ENCODE results near the gene CNN2. TPM values are rescaled to one million over a fixed set of nuclear protein-coding genes. Genes with fewer than 3 reads are reported as not detected.
A peak's percentile ranks its signal among the peaks of the same experiment; 100 is the strongest.

The CNN2 gene
- total RNA-seq, 1 experiment from 2014 or later: 97.9 TPM

DNA sequence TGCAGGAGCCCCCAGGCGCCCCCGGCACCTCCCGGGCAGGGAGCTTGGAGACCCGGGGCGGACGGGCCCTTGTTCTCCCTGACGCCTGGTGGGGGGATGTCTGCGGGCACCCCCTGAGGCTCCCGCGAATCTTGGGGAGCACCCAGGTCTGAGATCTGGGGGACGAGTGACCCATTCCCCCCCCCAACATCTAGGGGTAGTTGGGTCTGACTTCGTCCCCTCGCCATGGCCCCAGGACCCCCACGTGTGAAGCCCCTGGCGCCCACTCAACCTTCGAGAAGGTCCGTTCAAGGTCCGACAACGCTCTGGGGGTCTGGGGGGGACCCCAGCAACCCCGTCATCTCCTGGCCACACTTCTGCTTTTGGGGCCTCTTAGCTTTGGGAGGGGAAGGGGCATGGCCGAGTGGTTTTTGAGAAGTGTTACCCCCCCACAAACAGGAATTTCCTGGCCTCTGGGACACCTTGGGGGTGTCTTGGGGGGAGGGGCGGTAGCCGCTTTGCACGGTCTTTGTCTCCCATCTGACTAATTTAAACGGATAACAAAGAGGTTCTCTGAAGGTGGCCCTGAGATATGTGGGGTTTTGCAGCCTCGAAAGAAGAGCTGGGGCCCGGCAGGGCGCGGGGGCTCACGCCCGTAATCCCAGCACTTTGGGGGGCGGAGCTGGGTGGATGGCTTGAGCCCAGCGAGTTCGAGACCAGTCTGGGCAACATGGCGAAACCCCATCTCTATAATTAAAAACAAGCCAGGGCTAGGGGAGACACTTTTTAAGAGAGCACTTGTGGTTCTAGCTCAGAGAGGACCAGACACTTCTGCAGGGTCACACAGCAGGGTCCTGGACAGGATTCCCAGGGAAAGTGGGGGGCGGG lies 608 bp downstream of the CNN2 start:
- intact Hi-C loops (cut with micrococcal nuclease): loop anchor here (5.0 kb wide), 1 partner anchor 75 kb away; the partner anchor contains the start of gene GPX4
- Histone ChIP-seq H3K27ac (ENCODE audit: low read length) (no peak overlapping the region), H4K20me1 (ENCODE audit: low read length) (no peaks in the 10 kb centered on the region), H3K4me3 (ENCODE audit: low read length) (peak overlapping the region; percentile 95), H3K79me2 (ENCODE audit: low read length) (peaks cover 37% of the 10 kb centered on the region), H3K9me3 (ENCODE audit: low read length) (no peaks in the 10 kb centered on the region), H2AFZ (ENCODE audit: low read length) (peak overlapping the region; percentile 89; the same call in 1 of the 2 replicates), H3K36me3 (ENCODE audit: low read depth, low read length) (peaks cover 2% of the 10 kb centered on the region; the same call in 1 of the 2 replicates), H3K27me3 (ENCODE audit: low read length) (no peaks in the 10 kb centered on the region), H3K4me1 (ENCODE audit: insufficient read depth, low read length) (no peaks in the 10 kb centered on the region; the same call in 1 of the 2 replicates), H3F3A (ENCODE audit: low read length, unreplicated experiment) (no peaks in the 10 kb centered on the region), H3K9ac (ENCODE audit: low read length) (peak overlapping the region; percentile 64), H3K4me2 (ENCODE audit: low read length) (peak overlapping the region; percentile 92), H3K9me2 (replicated peaks; ENCODE audit: low read length) (no peaks in the 10 kb centered on the region)
- ATAC-seq: peak; percentile 2; the same call in 1 of the 2 replicates
- BruUV-seq (replicated peaks): TSS peak; percentile 81
- CTCF ChIA-PET: no interaction called here
- POLR2A ChIA-PET (ENCODE audit: unreplicated experiment): interaction anchor here (0.5 to 0.7 kb wide), 6 partner anchors 20 to 429 kb away, joined by 3 to 15 read pairs (median 4); no protein-coding TSS in a partner anchor
- DNase-seq: no peak
- no peak for TF ChIP-seq EZH2 (IDR thresholded peaks at IDR 0.05; ENCODE audit: low read length, unreplicated experiment)
- TF ChIP-seq, protein P1, sequence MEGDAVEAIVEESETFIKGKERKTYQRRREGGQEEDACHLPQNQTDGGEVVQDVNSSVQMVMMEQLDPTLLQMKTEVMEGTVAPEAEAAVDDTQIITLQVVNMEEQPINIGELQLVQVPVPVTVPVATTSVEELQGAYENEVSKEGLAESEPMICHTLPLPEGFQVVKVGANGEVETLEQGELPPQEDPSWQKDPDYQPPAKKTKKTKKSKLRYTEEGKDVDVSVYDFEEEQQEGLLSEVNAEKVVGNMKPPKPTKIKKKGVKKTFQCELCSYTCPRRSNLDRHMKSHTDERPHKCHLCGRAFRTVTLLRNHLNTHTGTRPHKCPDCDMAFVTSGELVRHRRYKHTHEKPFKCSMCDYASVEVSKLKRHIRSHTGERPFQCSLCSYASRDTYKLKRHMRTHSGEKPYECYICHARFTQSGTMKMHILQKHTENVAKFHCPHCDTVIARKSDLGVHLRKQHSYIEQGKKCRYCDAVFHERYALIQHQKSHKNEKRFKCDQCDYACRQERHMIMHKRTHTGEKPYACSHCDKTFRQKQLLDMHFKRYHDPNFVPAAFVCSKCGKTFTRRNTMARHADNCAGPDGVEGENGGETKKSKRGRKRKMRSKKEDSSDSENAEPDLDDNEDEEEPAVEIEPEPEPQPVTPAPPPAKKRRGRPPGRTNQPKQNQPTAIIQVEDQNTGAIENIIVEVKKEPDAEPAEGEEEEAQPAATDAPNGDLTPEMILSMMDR (conservative IDR thresholded peaks at IDR 0.05; ENCODE audit: low read depth, low read length): no peak
- TF ChIP-seq EZH2phosphoT487 (IDR thresholded peaks at IDR 0.05; ENCODE audit: borderline replicate concordance, low read length): no peak

GRCh38 chr19:1027650-1028061 lies 1.2 kb downstream of the CNN2 start:
- BruUV-seq (replicated peaks): TSS peak; percentile 29
- Histone ChIP-seq H4K20me1 (ENCODE audit: low read length) (no peaks in the 10 kb centered on the region), H2AFZ (ENCODE audit: low read length) (no peak overlapping the region), H3K36me3 (ENCODE audit: low read depth, low read length) (peaks cover 6% of the 10 kb centered on the region; the same call in 1 of the 2 replicates), H3F3A (ENCODE audit: low read length, unreplicated experiment) (no peaks in the 10 kb centered on the region), H3K4me1 (ENCODE audit: insufficient read depth, low read length) (no peaks in the 10 kb centered on the region; the same call in 1 of the 2 replicates), H3K27ac (ENCODE audit: low read length) (peak overlapping the region; percentile 34; the same call in 1 of the 2 replicates), H3K9me3 (ENCODE audit: low read length) (no peaks in the 10 kb centered on the region), H3K4me2 (ENCODE audit: low read length) (peak overlapping the region; percentile 92), H3K27me3 (ENCODE audit: low read length) (no peaks in the 10 kb centered on the region), H3K9me2 (replicated peaks; ENCODE audit: low read length) (no peaks in the 10 kb centered on the region), H3K4me3 (ENCODE audit: low read length) (peak overlapping the region; percentile 95), H3K79me2 (ENCODE audit: low read length) (peaks cover 37% of the 10 kb centered on the region), H3K9ac (ENCODE audit: low read length) (peak overlapping the region; percentile 47; the same call in 1 of the 2 replicates)
- TF ChIP-seq EZH2 (IDR thresholded peaks at IDR 0.05; ENCODE audit: low read length, unreplicated experiment) (no peak), EZH2phosphoT487 (IDR thresholded peaks at IDR 0.05; ENCODE audit: borderline replicate concordance, low read length) (no peak)
- TF ChIP-seq, protein P1 (conservative IDR thresholded peaks at IDR 0.05; ENCODE audit: low read depth, low read length): no peak
- DNase-seq (no peak), ATAC-seq (peak; percentile 8)
- ChIA-PET CTCF (no interaction called here), POLR2A (ENCODE audit: unreplicated experiment) (no interaction called here)
- intact Hi-C loops (cut with micrococcal nuclease): loop anchor here (5.0 kb wide), 1 partner anchor 75 kb away; the partner anchor contains the start of gene GPX4
